Measurements from ENCODE around the gene RPL22. TPM values are rescaled to one million over a fixed set of nuclear protein-coding genes. Genes with fewer than 3 reads are reported as not detected.

RPL22 gene
- polyA plus RNA-seq, 3 donors: 62.6 to 97.2 (median 65.6) TPM

DNA sequence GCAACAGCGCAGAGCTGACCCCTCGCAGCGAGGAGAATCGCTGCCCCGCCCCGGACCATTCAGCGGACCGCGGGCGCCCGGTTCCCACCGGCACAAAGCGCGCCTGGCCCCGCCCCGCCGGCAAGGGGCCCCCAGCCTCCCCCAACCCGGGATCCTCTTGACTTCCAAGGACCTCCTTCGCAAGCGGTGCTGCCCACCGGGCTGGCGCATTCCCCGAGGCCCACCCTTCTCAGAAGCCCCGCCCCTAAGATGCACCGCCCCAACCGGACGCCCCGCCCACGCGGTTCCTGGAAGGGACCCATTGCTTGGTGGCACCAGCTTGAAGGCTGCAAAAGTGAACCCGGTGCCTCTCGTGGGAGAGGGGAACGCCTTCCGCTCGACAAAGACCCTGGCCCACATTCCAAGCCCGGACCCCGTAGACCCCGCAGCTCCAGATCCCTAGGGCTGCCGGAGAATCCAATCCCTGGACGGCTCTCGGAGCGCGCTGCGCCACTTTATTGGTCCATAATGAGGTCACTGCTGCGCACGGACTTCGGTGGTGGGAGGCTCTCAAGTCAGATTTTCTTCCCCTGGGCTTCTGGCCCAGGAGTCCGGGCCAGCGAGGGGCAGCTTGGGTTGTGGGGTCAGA, 46.6 kb upstream of the RPL22 start:
- peaks cover 0 to 20% of the 10 kb centered on the region in 2 donors for H3K9me3 ChIP-seq (replicated peaks in 1 of 2; ENCODE audit: control insufficient read depth in 1 of 2, insufficient read depth in 1 of 2, low read length in 2 of 2)
- H3K27me3 ChIP-seq (ENCODE audit: control insufficient read depth in 2 of 2, insufficient read depth in 2 of 2, low read length in 2 of 2): peaks cover 23 to 83% of the 10 kb centered on the region in 2 donors
- Mint-ChIP-seq H3K27ac (peak overlapping the region in 1 of 7 donors; percentile 8), H3K36me3 (peaks cover 0 to 7% of the 10 kb centered on the region in 2 donors), H3K9me3 (peaks cover 0 to 14% (median 4%) of the 10 kb centered on the region in 7 donors), H3K27me3 (ENCODE audit: low read depth in 3 of 3) (peaks cover 72 to 90% (median 81%) of the 10 kb centered on the region in 3 donors), H3K4me1 (peaks cover 10% of the 10 kb centered on the region), H3K4me3 (peak overlapping the region in 1 of 2 donors; percentile 86)
- no peak overlapping the region for H3K9ac ChIP-seq (ENCODE audit: insufficient read depth, low read length, poor library complexity, severe bottlenecking)
- H3K4me2 ChIP-seq (replicated peaks; ENCODE audit: extremely low read depth, low read length, poor library complexity, severe bottlenecking): peak overlapping the region; percentile 26
- intact Hi-C loops (cut with micrococcal nuclease): loop anchor here (2.0 to 10.0 kb wide), 8 partner anchors 96 to 231 kb away; no protein-coding TSS in a partner anchor
- peaks cover 9% of the 10 kb centered on the region for H4K20me1 ChIP-seq (ENCODE audit: insufficient read depth, low read length)
- peaks cover 0 to 21% of the 10 kb centered on the region in 2 donors for H3K4me1 ChIP-seq (ENCODE audit: control insufficient read depth in 1 of 2, insufficient read depth in 2 of 2, low read length in 2 of 2)
- WGBS (ENCODE audit: insufficient coverage): 4% methylated on average over 43 of the region's 49 CpGs
- TF ChIP-seq, protein P1, sequence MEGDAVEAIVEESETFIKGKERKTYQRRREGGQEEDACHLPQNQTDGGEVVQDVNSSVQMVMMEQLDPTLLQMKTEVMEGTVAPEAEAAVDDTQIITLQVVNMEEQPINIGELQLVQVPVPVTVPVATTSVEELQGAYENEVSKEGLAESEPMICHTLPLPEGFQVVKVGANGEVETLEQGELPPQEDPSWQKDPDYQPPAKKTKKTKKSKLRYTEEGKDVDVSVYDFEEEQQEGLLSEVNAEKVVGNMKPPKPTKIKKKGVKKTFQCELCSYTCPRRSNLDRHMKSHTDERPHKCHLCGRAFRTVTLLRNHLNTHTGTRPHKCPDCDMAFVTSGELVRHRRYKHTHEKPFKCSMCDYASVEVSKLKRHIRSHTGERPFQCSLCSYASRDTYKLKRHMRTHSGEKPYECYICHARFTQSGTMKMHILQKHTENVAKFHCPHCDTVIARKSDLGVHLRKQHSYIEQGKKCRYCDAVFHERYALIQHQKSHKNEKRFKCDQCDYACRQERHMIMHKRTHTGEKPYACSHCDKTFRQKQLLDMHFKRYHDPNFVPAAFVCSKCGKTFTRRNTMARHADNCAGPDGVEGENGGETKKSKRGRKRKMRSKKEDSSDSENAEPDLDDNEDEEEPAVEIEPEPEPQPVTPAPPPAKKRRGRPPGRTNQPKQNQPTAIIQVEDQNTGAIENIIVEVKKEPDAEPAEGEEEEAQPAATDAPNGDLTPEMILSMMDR (IDR thresholded peaks at IDR 0.05): no peak
- H3K27ac ChIP-seq (ENCODE audit: low read depth in 1 of 2, low read length in 2 of 2): no peak overlapping the region
- H3K4me3 ChIP-seq (replicated peaks in 1 of 3; ENCODE audit: low read depth in 2 of 3, low read length in 3 of 3): no peak overlapping the region
- DNase-seq: no peak
- no peak overlapping the region for H2AFZ ChIP-seq (ENCODE audit: insufficient read depth, low read depth, low read length, poor library complexity, severe bottlenecking)
- no peaks in the 10 kb centered on the region for H3K36me3 ChIP-seq (replicated peaks in 1 of 2; ENCODE audit: control insufficient read depth in 1 of 2, insufficient read depth in 2 of 2, low read length in 2 of 2)
- H3K79me2 ChIP-seq (ENCODE audit: insufficient read depth, low read length): no peaks in the 10 kb centered on the region

DNA sequence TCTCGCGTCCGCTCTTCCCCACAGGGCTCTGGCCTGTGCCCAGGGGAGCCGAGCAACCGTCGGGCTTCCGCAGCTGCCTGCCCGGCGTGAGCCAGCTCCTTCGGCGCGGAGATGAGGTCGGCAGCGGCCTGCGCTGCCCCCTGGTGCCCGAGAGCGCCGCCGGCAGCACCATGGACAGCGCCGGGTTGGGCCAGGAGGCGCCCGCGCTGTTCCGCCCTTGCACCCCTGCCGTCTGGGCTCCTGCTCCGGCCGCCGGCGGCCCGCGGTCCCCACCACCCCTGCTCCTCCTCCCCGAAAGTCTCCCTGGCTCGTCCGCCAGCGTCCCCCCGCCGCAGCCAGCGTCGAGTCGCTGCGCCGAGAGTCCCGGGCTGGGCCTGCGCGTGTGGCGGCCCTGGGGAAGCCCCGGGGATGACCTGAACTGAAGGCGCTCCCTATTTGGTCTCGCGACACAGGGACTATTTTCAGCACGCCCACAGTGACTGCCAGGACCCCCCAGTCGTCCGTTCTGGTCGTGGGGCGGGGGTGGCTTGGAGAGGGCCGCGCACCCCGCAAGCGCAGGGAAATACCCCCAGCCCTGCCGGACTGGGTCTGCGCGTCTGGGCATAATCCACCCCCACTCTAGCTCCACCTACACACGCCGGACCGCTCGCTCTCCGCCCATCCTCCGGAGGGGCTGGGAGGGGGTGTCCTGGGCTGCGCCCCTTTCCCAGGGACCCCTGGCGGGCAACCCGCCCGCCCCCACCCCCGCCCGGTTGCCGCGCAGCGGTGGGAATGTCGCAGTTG, 45.9 kb upstream of the RPL22 start:
- Histone ChIP-seq H3K36me3 (replicated peaks in 1 of 2; ENCODE audit: control insufficient read depth in 1 of 2, insufficient read depth in 2 of 2, low read length in 2 of 2) (no peaks in the 10 kb centered on the region), H2AFZ (ENCODE audit: insufficient read depth, low read depth, low read length, poor library complexity, severe bottlenecking) (no peak overlapping the region), H3K4me1 (ENCODE audit: control insufficient read depth in 1 of 2, insufficient read depth in 2 of 2, low read length in 2 of 2) (peaks cover 0 to 21% of the 10 kb centered on the region in 2 donors), H3K27ac (ENCODE audit: low read depth in 1 of 2, low read length in 2 of 2) (no peak overlapping the region), H3K27me3 (ENCODE audit: control insufficient read depth in 2 of 2, insufficient read depth in 2 of 2, low read length in 2 of 2) (peaks cover 24 to 84% of the 10 kb centered on the region in 2 donors), H3K9ac (ENCODE audit: insufficient read depth, low read length, poor library complexity, severe bottlenecking) (no peak overlapping the region), H4K20me1 (ENCODE audit: insufficient read depth, low read length) (peaks cover 9% of the 10 kb centered on the region), H3K4me3 (replicated peaks in 1 of 3; ENCODE audit: low read depth in 2 of 3, low read length in 3 of 3) (peak overlapping the region in 1 of 3 experiments; percentile 17), H3K79me2 (ENCODE audit: insufficient read depth, low read length) (no peaks in the 10 kb centered on the region), H3K9me3 (replicated peaks in 1 of 2; ENCODE audit: control insufficient read depth in 1 of 2, insufficient read depth in 1 of 2, low read length in 2 of 2) (peaks cover 0 to 21% of the 10 kb centered on the region in 2 donors), H3K4me2 (replicated peaks; ENCODE audit: extremely low read depth, low read length, poor library complexity, severe bottlenecking) (peak overlapping the region; percentile 26)
- peaks cover 0 to 7% of the 10 kb centered on the region in 2 donors for H3K36me3 Mint-ChIP-seq
- TF ChIP-seq, protein P1 (IDR thresholded peaks at IDR 0.05): peak; percentile 83
- DNase-seq: peak; percentile 63 to 76 (median 69)
- intact Hi-C loops (cut with micrococcal nuclease): loop anchor here (2.0 to 10.0 kb wide), 7 partner anchors 97 to 232 kb away; no protein-coding TSS in a partner anchor
- no peak overlapping the region for H3K27ac Mint-ChIP-seq
- H3K27me3 Mint-ChIP-seq (ENCODE audit: low read depth in 3 of 3): peaks cover 74 to 90% (median 83%) of the 10 kb centered on the region in 3 donors
- no peak overlapping the region for H3K4me3 Mint-ChIP-seq
- H3K9me3 Mint-ChIP-seq: peaks cover 0 to 19% (median 4%) of the 10 kb centered on the region in 7 donors
- 2% methylated on average over 72 of the region's 79 CpGs for WGBS (ENCODE audit: insufficient coverage)
- H3K4me1 Mint-ChIP-seq: peaks cover 10% of the 10 kb centered on the region
